Activated CD8-positive, alpha-beta T cell treated with anti-CD3 and anti-CD28 coated beads, Interleukin-2, amount 10 ng/mL, durations not matched to agents 7 days and 5 days (primary cell): ENCODE results near the gene AGMO. TPM values are rescaled to one million over a fixed set of nuclear protein-coding genes. Genes with fewer than 3 reads are reported as not detected.
"Not testable (repeated sequence)": the region's sequence is repeated elsewhere in the genome, so short reads cannot be mapped to it uniquely, and the experiment has no call there.

Source experiments
- ATAC-seq: fragments of 150-1000 bp; cut with Tn5 transposase; one replicate; pipeline ENCODE4 v1.10.0; 2021; ENCODE audit warnings: moderate library complexity
- CTCF ChIA-PET: fragments of 350-600 bp; sonication (Branson Sonifier 250); formaldehyde crosslinking; loops from one replicate; lab custom pipeline; 2021; ENCODE audit warnings: antibody characterized with exemption; lab: Charles Lee
- POLR2A ChIA-PET: fragments of 350-600 bp; sonication (Branson Sonifier 250); formaldehyde crosslinking; loops from one replicate; lab custom pipeline; 2021; ENCODE audit warnings: antibody characterized with exemption; lab: Charles Lee
- DNase-seq: peaks from one replicate; pipeline ENCODE4 v3.0.0-alpha.2; 2020
- H3K27ac Mint-ChIP-seq: one replicate; pipeline ENCODE4 v1.8.0; 2021; ENCODE audit warnings: mild to moderate bottlenecking, mixed read lengths
- H3K27me3 Mint-ChIP-seq: one replicate; pipeline ENCODE4 v1.8.0; 2021; ENCODE audit warnings: low read depth, mixed read lengths
- H3K36me3 Mint-ChIP-seq: one replicate; pipeline ENCODE4 v1.8.0; 2021; ENCODE audit warnings: low read depth, mixed read lengths
- H3K4me1 Mint-ChIP-seq: one replicate; pipeline ENCODE4 v1.8.0; 2021; ENCODE audit warnings: low read depth, mixed read lengths
- H3K4me3 Mint-ChIP-seq: one replicate; pipeline ENCODE4 v1.8.0; 2021; ENCODE audit warnings: mild to moderate bottlenecking, mixed read lengths
- H3K9me3 Mint-ChIP-seq: one replicate; pipeline ENCODE4 v1.8.0; 2022; ENCODE audit warnings: mixed read lengths; ENCODE audit not compliant: insufficient read depth
- total RNA-seq, 2 experiments: library from RNA; stranded (reverse); gene quantifications; one replicate each; pipeline ENCODE4 v1.2.3, GENCODE V29; 2021

Gene AGMO
- total RNA-seq, 2 experiments from 2014 or later, result not detected

- DNase-seq (no peak), ATAC-seq (no peak)
- CTCF ChIA-PET, result no interaction called here
- Mint-ChIP-seq H3K36me3 (no peaks in the 10 kb centered on the region), H3K27ac (no peak overlapping the region), H3K4me1 (no peaks in the 10 kb centered on the region), H3K27me3 (no peaks in the 10 kb centered on the region), H3K4me3 (no peak overlapping the region), H3K9me3 (peaks cover 21% of the 10 kb centered on the region)
- POLR2A ChIA-PET, result no interaction called here
These were observed 37.7 kb downstream of the AGMO start for GRCh38 chr7:15524077-15524476.

GRCh38 chr7:15517865-15518264 is 44.0 kb downstream of the AGMO start:
- CTCF ChIA-PET, H3K4me1 Mint-ChIP-seq, DNase-seq, H3K27ac Mint-ChIP-seq, ATAC-seq, H3K4me3 Mint-ChIP-seq, H3K27me3 Mint-ChIP-seq, POLR2A ChIA-PET, H3K36me3 Mint-ChIP-seq: not testable (repeated sequence)
- H3K9me3 Mint-ChIP-seq, result peaks cover 20% of the 10 kb centered on the region

- ChIA-PET CTCF (no interaction called here), POLR2A (no interaction called here)
- Mint-ChIP-seq H3K4me1 (no peaks in the 10 kb centered on the region), H3K27ac (no peak overlapping the region), H3K36me3 (no peaks in the 10 kb centered on the region), H3K27me3 (no peaks in the 10 kb centered on the region), H3K4me3 (no peak overlapping the region), H3K9me3 (peaks cover 13% of the 10 kb centered on the region)
- DNase-seq, result no peak
- ATAC-seq, result no peak
These were observed 46.6 kb downstream of the AGMO start for GRCh38 chr7:15515252-15515651.

GRCh38 chr7:15508258-15508657 is 53.6 kb downstream of the AGMO start:
- CTCF ChIA-PET, result no interaction called here
- H3K4me1 Mint-ChIP-seq, result no peaks in the 10 kb centered on the region
- H3K9me3 Mint-ChIP-seq, result no peaks in the 10 kb centered on the region
- H3K27me3 Mint-ChIP-seq, result no peaks in the 10 kb centered on the region
- DNase-seq (no peak), ATAC-seq (no peak)
- no peaks in the 10 kb centered on the region for H3K36me3 Mint-ChIP-seq
- no peak overlapping the region for H3K27ac Mint-ChIP-seq
- no peak overlapping the region for H3K4me3 Mint-ChIP-seq
- POLR2A ChIA-PET, result no interaction called here

- ATAC-seq (no peak), DNase-seq (no peak)
- Mint-ChIP-seq H3K4me3 (no peak overlapping the region), H3K9me3 (no peaks in the 10 kb centered on the region), H3K36me3 (no peaks in the 10 kb centered on the region), H3K27me3 (no peaks in the 10 kb centered on the region), H3K4me1 (no peaks in the 10 kb centered on the region), H3K27ac (no peak overlapping the region)
- ChIA-PET CTCF (no interaction called here), POLR2A (no interaction called here)
These were observed 54.1 kb downstream of the AGMO start for GRCh38 chr7:15507708-15508107.

GRCh38 chr7:15507171-15507570 is 54.6 kb downstream of the AGMO start:
- ChIA-PET CTCF (no interaction called here), POLR2A (no interaction called here)
- Mint-ChIP-seq H3K27me3 (no peaks in the 10 kb centered on the region), H3K27ac (no peak overlapping the region), H3K36me3 (no peaks in the 10 kb centered on the region), H3K4me3 (no peak overlapping the region), H3K9me3 (no peaks in the 10 kb centered on the region), H3K4me1 (no peaks in the 10 kb centered on the region)
- DNase-seq (no peak), ATAC-seq (no peak)

DNA sequence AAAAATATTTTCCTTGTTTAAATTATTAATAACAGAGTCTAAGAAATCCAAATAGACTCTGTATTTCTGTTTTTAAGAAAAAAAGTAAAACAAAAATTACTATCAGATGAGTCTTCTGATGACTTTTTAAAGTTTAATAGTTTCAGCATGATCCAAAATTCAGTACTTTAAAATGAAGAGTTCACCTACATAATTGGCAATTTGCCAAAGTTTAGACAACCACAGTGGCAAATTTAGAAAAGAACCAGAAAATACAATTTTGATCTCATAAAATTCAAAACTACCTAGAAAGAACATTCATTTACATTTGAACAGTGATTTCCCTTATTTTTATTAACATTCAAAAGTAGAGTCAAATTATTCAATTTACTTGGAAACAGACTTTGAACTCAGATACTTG is 56.1 kb downstream of the AGMO start:
- no peak overlapping the region for H3K4me3 Mint-ChIP-seq
- H3K27ac Mint-ChIP-seq, result no peak overlapping the region
- no peaks in the 10 kb centered on the region for H3K36me3 Mint-ChIP-seq
- CTCF ChIA-PET, result no interaction called here
- H3K27me3 Mint-ChIP-seq, result no peaks in the 10 kb centered on the region
- no peaks in the 10 kb centered on the region for H3K4me1 Mint-ChIP-seq
- DNase-seq (no peak), ATAC-seq (no peak)
- peaks cover 6% of the 10 kb centered on the region for H3K9me3 Mint-ChIP-seq
- POLR2A ChIA-PET, result no interaction called here

GRCh38 chr7:15504351-15504750 is 57.5 kb downstream of the AGMO start:
- ChIA-PET POLR2A (no interaction called here), CTCF (no interaction called here)
- no peaks in the 10 kb centered on the region for H3K36me3 Mint-ChIP-seq
- no peak for DNase-seq
- H3K27ac Mint-ChIP-seq, result no peak overlapping the region
- H3K27me3 Mint-ChIP-seq, result no peaks in the 10 kb centered on the region
- H3K4me3 Mint-ChIP-seq, result no peak overlapping the region
- H3K4me1 Mint-ChIP-seq, result no peaks in the 10 kb centered on the region
- H3K9me3 Mint-ChIP-seq, result peaks cover 6% of the 10 kb centered on the region
- ATAC-seq, result no peak

- DNase-seq (no peak), ATAC-seq (no peak)
- no peaks in the 10 kb centered on the region for H3K4me1 Mint-ChIP-seq
- H3K9me3 Mint-ChIP-seq, result peaks cover 6% of the 10 kb centered on the region
- ChIA-PET CTCF (no interaction called here), POLR2A (no interaction called here)
- H3K27ac Mint-ChIP-seq, result no peak overlapping the region
- no peaks in the 10 kb centered on the region for H3K36me3 Mint-ChIP-seq
- H3K27me3 Mint-ChIP-seq, result no peaks in the 10 kb centered on the region
- no peak overlapping the region for H3K4me3 Mint-ChIP-seq
These were observed 58.1 kb downstream of the AGMO start for GRCh38 chr7:15503603-15504290.

DNA sequence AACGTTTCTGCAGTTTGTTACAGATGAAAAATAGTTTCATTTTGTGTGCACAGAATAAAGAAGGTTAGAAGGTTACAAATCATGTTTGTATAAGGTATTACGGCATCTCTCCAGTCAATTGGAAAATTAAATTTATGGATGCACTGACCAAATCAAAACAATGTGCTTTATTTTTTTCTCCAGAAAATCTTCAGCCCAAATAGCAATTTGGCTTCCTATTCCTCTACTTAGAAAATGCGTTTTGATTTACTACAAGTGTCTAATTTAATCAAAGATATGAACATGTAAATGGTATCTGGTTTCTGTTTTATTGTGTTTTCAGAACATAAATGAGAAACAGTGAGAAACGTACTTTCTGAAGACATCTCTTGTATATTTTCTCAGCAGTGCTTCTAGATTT is 63.4 kb downstream of the AGMO start:
- no peak for ATAC-seq
- DNase-seq, result no peak
- peaks cover 6% of the 10 kb centered on the region for H3K9me3 Mint-ChIP-seq
- CTCF ChIA-PET, result no interaction called here
- H3K27me3 Mint-ChIP-seq, result no peaks in the 10 kb centered on the region
- POLR2A ChIA-PET, result no interaction called here
- no peak overlapping the region for H3K27ac Mint-ChIP-seq
- H3K36me3 Mint-ChIP-seq, result no peaks in the 10 kb centered on the region
- H3K4me1 Mint-ChIP-seq, result no peaks in the 10 kb centered on the region
- no peak overlapping the region for H3K4me3 Mint-ChIP-seq

DNA sequence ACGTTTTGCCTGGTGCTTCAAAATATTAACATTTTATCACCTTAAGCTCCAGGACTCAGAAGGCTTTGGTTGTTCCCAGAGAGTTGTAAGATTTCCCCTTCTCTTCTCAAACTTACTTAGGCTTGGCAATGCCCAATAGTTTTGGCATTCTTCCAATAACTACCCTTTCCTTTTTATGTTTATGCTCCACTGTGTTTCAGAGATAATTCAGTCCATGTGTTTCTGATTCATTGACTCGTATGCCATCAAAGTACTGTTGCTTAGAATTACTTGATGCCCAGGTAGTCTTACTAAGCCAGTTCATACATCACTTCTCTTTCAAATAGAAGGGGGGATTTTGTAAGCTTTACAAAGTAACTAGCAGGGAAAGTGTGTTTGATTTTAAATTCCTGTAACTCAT is 66.6 kb downstream of the AGMO start:
- no peak for DNase-seq
- Mint-ChIP-seq H3K27me3 (no peaks in the 10 kb centered on the region), H3K4me3 (no peak overlapping the region), H3K27ac (no peak overlapping the region), H3K4me1 (no peaks in the 10 kb centered on the region), H3K36me3 (no peaks in the 10 kb centered on the region), H3K9me3 (no peaks in the 10 kb centered on the region)
- ATAC-seq, result no peak
- ChIA-PET CTCF (no interaction called here), POLR2A (no interaction called here)

- H3K27ac Mint-ChIP-seq, result no peak overlapping the region
- H3K36me3 Mint-ChIP-seq, result no peaks in the 10 kb centered on the region
- H3K27me3 Mint-ChIP-seq, result no peaks in the 10 kb centered on the region
- ChIA-PET CTCF (no interaction called here), POLR2A (no interaction called here)
- no peak overlapping the region for H3K4me3 Mint-ChIP-seq
- H3K4me1 Mint-ChIP-seq, result no peaks in the 10 kb centered on the region
- no peak for ATAC-seq
- no peaks in the 10 kb centered on the region for H3K9me3 Mint-ChIP-seq
- no peak for DNase-seq
These were observed 67.1 kb downstream of the AGMO start for GRCh38 chr7:15494711-15495110.

DNA sequence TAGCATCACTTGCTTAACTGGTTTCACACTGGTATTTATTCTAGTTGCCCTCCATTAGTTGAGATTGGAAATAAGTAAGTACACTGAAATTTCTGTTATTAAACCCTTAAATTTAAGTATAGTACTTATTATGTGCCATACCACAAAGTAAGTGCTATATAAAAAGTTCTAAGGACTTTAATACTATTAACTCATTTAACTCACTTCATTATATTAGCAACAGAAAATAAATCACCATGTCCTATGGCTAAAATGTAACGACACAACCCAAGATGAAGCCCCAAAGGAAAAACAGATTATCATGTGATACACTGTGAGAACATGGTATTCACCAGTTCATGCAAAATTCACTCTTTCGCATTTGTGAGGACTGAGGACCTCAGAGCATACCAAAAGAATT is 70.5 kb downstream of the AGMO start:
- H3K4me1 Mint-ChIP-seq, result no peaks in the 10 kb centered on the region
- H3K9me3 Mint-ChIP-seq, result peaks cover 6% of the 10 kb centered on the region
- no peak for DNase-seq
- no peak for ATAC-seq
- no peaks in the 10 kb centered on the region for H3K36me3 Mint-ChIP-seq
- no peaks in the 10 kb centered on the region for H3K27me3 Mint-ChIP-seq
- ChIA-PET POLR2A (no interaction called here), CTCF (no interaction called here)
- H3K4me3 Mint-ChIP-seq, result no peak overlapping the region
- H3K27ac Mint-ChIP-seq, result no peak overlapping the region
